Testis (tissue), 2 donors: Measurements from ENCODE around the gene MCTP1.

Experiments used
- POLR2A ChIP-seq: fragments of 450-650 bp; IDR thresholded peaks from one replicate; pipeline ENCODE4 v1.6.1; 2017; ENCODE audit warnings: antibody characterized with exemption, mild to moderate bottlenecking, moderate library complexity
- TF ChIP-seq, protein P1 (sequence below), 3 experiments: fragments of 450-650 bp in 2 of 3; fragments of 200-600 bp in 1 of 3; sonication (generic) in 1 of 3; IDR thresholded peaks; one replicate each; pipeline ENCODE4 v1.5.1; 2016 to 2019; ENCODE audit warnings: antibody characterized with exemption in 3 of 3, mild to moderate bottlenecking in 2 of 3, moderate library complexity in 1 of 3

DNA sequence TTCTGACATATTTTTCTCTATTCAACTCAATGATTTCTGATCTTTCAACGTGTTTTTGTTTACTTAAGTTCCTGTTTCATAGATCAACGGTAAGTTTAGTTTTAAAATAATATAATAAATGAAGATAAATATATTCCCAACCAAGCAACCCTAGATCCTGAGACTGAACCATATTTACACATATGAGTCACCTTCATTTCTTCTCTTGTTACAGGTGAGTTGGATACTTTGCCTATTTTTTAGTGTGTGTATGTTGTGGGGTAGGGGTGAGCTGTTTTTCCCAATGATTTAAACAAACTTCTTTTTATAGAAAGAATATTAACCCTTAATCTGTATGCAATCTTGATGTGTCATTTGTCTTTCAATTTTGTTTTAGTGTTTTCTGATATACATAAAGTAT is 186.9 kb downstream of the MCTP1 start:
- TF ChIP-seq POLR2A: no peak
- TF ChIP-seq, protein P1, sequence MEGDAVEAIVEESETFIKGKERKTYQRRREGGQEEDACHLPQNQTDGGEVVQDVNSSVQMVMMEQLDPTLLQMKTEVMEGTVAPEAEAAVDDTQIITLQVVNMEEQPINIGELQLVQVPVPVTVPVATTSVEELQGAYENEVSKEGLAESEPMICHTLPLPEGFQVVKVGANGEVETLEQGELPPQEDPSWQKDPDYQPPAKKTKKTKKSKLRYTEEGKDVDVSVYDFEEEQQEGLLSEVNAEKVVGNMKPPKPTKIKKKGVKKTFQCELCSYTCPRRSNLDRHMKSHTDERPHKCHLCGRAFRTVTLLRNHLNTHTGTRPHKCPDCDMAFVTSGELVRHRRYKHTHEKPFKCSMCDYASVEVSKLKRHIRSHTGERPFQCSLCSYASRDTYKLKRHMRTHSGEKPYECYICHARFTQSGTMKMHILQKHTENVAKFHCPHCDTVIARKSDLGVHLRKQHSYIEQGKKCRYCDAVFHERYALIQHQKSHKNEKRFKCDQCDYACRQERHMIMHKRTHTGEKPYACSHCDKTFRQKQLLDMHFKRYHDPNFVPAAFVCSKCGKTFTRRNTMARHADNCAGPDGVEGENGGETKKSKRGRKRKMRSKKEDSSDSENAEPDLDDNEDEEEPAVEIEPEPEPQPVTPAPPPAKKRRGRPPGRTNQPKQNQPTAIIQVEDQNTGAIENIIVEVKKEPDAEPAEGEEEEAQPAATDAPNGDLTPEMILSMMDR (IDR thresholded peaks at IDR 0.05): no peak
